CD4-positive, alpha-beta T cell treated with Interleukin-21 for 1 hour (primary cell): ENCODE results near the gene ALDH3A1.
"Not testable (repeated sequence)": the region's sequence is repeated elsewhere in the genome, so short reads cannot be mapped to it uniquely, and the experiment has no call there.

Experiments
- DNase-seq: peaks from one replicate; pipeline ENCODE4 v3.0.0-alpha.2; 2020

The ALDH3A1 gene

GRCh38 chr17:19747829-19748806, at the start of gene ALDH3A1:
Gene ALDH3A1, minus strand, starts transcription at chr17:19748298. Its CDS starts 3,169 bp downstream, at chr17:19745129.
- no peak for DNase-seq

- no peak for DNase-seq
Measured at GRCh38 chr17:19796457-19796856, 48.4 kb upstream of the ALDH3A1 start.

GRCh38 chr17:19791918-19792550, 43.9 kb upstream of the ALDH3A1 start:
- no peak for DNase-seq

GRCh38 chr17:19787733-19788357, 39.7 kb upstream of the ALDH3A1 start:
- DNase-seq = no peak

- no peak for DNase-seq
Measured at GRCh38 chr17:19785854-19786253, 37.8 kb upstream of the ALDH3A1 start.

GRCh38 chr17:19781488-19782458, 33.7 kb upstream of the ALDH3A1 start:
- no peak for DNase-seq

- DNase-seq = no peak
Measured at GRCh38 chr17:19780846-19781245, 32.7 kb upstream of the ALDH3A1 start.

DNA sequence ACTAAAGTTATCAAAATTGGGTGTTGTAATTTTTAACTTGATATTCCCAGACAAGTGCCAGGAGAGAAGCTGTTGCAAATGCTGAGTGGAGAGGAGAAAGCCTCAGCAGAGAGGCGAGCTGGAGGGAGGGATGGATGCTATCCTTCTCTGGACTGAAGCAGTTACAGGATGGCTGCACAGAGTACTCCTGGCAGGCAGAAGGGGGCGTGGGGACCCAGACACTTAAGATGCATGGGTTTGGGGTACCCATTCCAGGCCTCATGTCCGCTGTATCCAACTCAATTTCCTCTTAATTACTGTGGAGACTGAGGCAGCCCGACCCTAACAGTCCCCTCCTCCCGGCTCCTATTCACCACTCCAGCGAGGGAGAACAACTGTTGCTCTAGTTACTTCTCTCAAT, 25.4 kb upstream of the ALDH3A1 start:
- DNase-seq = no peak

- peak; percentile 77 for DNase-seq
Measured at GRCh38 chr17:19771971-19772630, 24.0 kb upstream of the ALDH3A1 start.

- no peak for DNase-seq
Measured at GRCh38 chr17:19770985-19771735, 23.1 kb upstream of the ALDH3A1 start.

DNA sequence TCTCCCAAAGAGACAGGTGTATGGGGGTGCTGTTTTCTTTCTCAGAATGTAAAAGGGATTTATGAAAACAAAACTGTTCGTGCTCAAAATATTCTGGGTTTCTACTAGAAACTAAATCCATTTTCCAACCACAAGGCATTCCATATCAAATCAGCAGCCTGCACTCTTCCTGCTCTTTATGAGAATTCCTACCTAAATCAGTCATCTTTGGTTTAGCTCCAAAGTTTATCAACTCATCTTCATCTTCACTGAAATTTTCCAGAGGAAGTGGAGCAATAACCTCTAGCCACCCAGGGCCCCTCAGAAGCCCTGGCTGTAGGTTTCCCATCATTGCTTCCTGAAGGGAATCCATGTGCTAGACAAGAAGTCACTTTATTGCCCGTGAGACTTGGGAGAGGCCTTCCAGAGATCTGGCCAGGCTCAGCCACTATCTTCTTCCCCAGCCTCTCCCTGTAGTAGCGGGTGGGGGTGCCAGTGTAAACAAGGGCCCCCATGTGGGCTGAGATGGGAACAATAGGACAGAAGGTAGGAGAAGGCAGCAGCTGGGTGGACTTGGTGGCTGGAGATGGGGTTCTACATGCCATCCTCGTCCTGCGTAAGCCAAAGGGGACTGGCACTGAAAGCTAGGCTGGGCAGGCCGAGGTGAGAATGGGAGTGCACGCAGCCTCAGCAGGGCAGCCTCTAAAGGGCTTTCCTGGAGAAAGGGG, 22.0 kb upstream of the ALDH3A1 start:
- no peak for DNase-seq

- no peak for DNase-seq
Measured at GRCh38 chr17:19768046-19768782, 20.1 kb upstream of the ALDH3A1 start.

DNA sequence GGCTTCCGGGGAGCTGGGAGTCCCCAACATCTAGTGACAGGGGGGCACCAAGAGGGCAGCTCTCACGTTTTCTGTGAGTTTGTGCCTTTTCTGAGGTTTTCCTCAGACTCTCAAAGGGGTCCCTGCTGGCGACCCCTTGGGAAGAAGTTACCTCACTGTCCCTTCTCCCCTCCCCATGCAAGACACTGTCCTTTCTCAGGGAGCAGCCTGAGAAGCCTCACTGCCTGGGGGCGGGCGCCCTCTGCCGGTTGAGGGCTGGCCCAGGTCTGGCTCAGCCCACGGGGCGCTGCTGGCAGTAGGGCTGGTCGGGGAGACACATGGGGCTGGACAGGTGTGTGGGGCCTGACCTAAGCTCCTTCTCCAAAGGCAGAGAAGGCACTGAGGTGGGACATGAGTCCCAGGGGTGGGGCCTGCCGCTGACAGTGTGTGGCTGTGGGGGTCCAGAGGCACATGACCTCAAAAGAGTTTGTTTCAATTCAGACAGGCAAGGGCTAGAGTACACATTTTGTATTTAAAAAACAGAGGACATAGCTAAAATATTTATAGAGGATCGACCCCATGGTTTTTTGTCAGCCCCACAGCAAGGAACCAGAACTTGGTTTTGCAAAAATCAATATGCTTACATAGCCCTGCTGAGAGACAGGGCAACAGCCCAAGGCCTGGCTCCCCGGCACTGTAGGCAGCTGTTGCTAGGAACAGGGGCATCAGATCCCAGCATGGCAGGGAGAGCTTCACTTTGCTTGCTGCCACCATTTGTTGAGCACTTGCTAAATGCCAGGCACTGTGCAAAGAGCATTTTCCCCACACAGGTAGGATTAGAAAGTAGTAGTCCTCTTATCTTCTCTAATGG, 18.5 kb upstream of the ALDH3A1 start:
- DNase-seq = peak; percentile 77

GRCh38 chr17:19766016-19766415, 17.9 kb upstream of the ALDH3A1 start:
- no peak for DNase-seq

DNA sequence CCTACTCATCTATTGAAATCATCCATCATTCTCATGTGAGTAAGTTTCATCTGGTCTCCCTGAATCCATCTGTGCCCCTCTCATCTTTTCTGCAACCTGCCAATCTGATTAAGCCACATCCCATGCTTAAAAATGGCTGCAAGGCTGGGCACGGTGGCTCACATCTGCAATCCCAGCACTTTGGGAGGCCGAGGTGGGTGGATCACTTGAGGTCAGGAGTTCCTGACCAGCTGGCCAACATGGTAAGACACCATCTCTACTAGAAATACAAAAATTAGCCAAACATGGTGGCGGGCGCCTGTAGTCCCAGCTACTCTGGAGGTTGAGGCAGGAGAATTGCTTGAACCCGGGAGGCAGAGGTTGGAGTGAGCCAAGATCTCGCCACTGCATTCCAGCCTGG, 15.9 kb upstream of the ALDH3A1 start:
- not testable (repeated sequence) for DNase-seq

- no peak for DNase-seq
Measured at GRCh38 chr17:19763416-19763815, 15.3 kb upstream of the ALDH3A1 start.

- peak; percentile 66 for DNase-seq
Measured at GRCh38 chr17:19762515-19762961, 14.4 kb upstream of the ALDH3A1 start.

- DNase-seq = no peak
Measured at GRCh38 chr17:19760746-19761145, 12.6 kb upstream of the ALDH3A1 start.
